HEK293 (cell line): Measurements from ENCODE around the gene C1orf35.

Source experiments
- CTCF ChIA-PET: fragments of 350-600 bp; formaldehyde crosslinking; extraction: SDS; loops from one replicate; lab custom pipeline; 2021; ENCODE audit warnings: antibody characterized with exemption; lab: Yijun Ruan, JAX
- POLR2A ChIA-PET: fragments of 300-600 bp; formaldehyde crosslinking; extraction: SDS; loops from one replicate; lab custom pipeline; 2020; ENCODE audit warnings: antibody characterized with exemption, inconsistent platforms; lab: Yijun Ruan, JAX
- H3K27ac ChIP-seq: fragments of 200-500 bp; sonication (Bioruptor generic); 2 replicates; pipeline ENCODE4 v1.5.1; 2014; ENCODE audit warnings: low read depth, low read length, control low read depth, inconsistent platforms; ENCODE audit errors: extremely low read depth
- H3K36me3 ChIP-seq, 2 experiments: fragments of 200-500 bp in 1 of 2; sonication (Bioruptor generic) in 1 of 2; 1 replicate in 1 of 2; 2 replicates in 1 of 2; pipeline ENCODE4 v1.5.1; 2014 to 2017; ENCODE audit warnings: inconsistent platforms in 2 of 2, low read length in 2 of 2; ENCODE audit not compliant: control insufficient read depth in 2 of 2, insufficient read depth in 1 of 2
- H3K4me1 ChIP-seq: fragments of 200-500 bp; sonication (Bioruptor generic); 2 replicates; pipeline ENCODE4 v1.5.1; 2014; ENCODE audit warnings: mild to moderate bottlenecking, low read length, inconsistent platforms; ENCODE audit not compliant: control insufficient read depth, insufficient read depth
- H3K4me3 ChIP-seq: 2 replicates; pipeline ENCODE4 v1.5.1; 2011; ENCODE audit warnings: low read depth, mild to moderate bottlenecking, control low read depth, low read length, moderate library complexity
- H3K9me3 ChIP-seq: fragments of 200-500 bp; sonication (Bioruptor generic); 2 replicates; pipeline ENCODE4 v1.5.1; 2014; ENCODE audit warnings: low read depth, low read length, inconsistent platforms; ENCODE audit not compliant: control insufficient read depth, insufficient read depth
- GLI4 ChIP-seq: fragments of 450-650 bp; formaldehyde crosslinking; IDR thresholded peaks from 2 replicates; pipeline ENCODE4 v1.5.1; 2016; ENCODE audit warnings: missing biosample characterization, missing genetic modification characterization
- GLIS2 ChIP-seq: fragments of 450-650 bp; formaldehyde crosslinking; IDR thresholded peaks from 2 replicates; pipeline ENCODE4 v1.5.1; 2016; ENCODE audit warnings: missing biosample characterization, missing genetic modification characterization
- HOXC10 ChIP-seq: sonication (generic); formaldehyde crosslinking; IDR thresholded peaks from 2 replicates; pipeline ENCODE4 v1.8.1; 2023; ENCODE audit warnings: mild to moderate bottlenecking, missing genetic modification reagents
- KLF7 ChIP-seq: fragments of 450-650 bp; formaldehyde crosslinking; IDR thresholded peaks from 2 replicates; pipeline ENCODE4 v1.5.1; 2016; ENCODE audit warnings: missing biosample characterization, missing genetic modification characterization, borderline replicate concordance
- KLF9 ChIP-seq: fragments of 450-650 bp; formaldehyde crosslinking; IDR thresholded peaks from 2 replicates; pipeline ENCODE4 v1.5.1; 2016; ENCODE audit warnings: missing biosample characterization, missing genetic modification characterization, low read depth
- RBAK ChIP-seq: fragments of 450-650 bp; formaldehyde crosslinking; IDR thresholded peaks from 2 replicates; pipeline ENCODE4 v1.5.1; 2016; ENCODE audit warnings: missing biosample characterization, missing genetic modification characterization
- SP2 ChIP-seq: fragments of 450-650 bp; formaldehyde crosslinking; IDR thresholded peaks from 2 replicates; pipeline ENCODE4 v1.5.1; 2016; ENCODE audit warnings: missing biosample characterization, missing genetic modification characterization
- YY2 ChIP-seq: fragments of 450-650 bp; formaldehyde crosslinking; IDR thresholded peaks from 2 replicates; pipeline ENCODE4 v1.5.1; 2016; ENCODE audit warnings: missing biosample characterization, missing genetic modification characterization
- ZFHX2 ChIP-seq: fragments of 450-650 bp; formaldehyde crosslinking; conservative IDR thresholded peaks from 2 replicates; pipeline ENCODE4 v1.5.1; 2016; ENCODE audit warnings: missing biosample characterization, missing genetic modification characterization
- ZNF16 ChIP-seq: fragments of 450-650 bp; formaldehyde crosslinking; IDR thresholded peaks from 2 replicates; pipeline ENCODE4 v1.5.1; 2016; ENCODE audit warnings: low read depth, missing biosample characterization, missing genetic modification characterization
- ZNF19 ChIP-seq: fragments of 450-650 bp; formaldehyde crosslinking; IDR thresholded peaks from 2 replicates; pipeline ENCODE4; 2016; ENCODE audit warnings: missing biosample characterization, missing genetic modification characterization, low read depth
- ZNF23 ChIP-seq: fragments of 450-650 bp; formaldehyde crosslinking; IDR thresholded peaks from 2 replicates; pipeline ENCODE4 v1.5.1; 2016; ENCODE audit warnings: missing biosample characterization, missing genetic modification characterization, borderline replicate concordance
- ZNF514 ChIP-seq: fragments of 450-650 bp; formaldehyde crosslinking; IDR thresholded peaks from 2 replicates; pipeline ENCODE4 v1.5.1; 2016; ENCODE audit warnings: missing biosample characterization, missing genetic modification characterization
- ZNF521 ChIP-seq: fragments of 450-650 bp; formaldehyde crosslinking; IDR thresholded peaks from 2 replicates; pipeline ENCODE4 v1.5.1; 2017; ENCODE audit warnings: missing biosample characterization, mild to moderate bottlenecking, missing genetic modification characterization
- ZNF529 ChIP-seq: fragments of 450-650 bp; formaldehyde crosslinking; IDR thresholded peaks from 2 replicates; pipeline ENCODE4 v1.5.1; 2017; ENCODE audit warnings: missing genetic modification characterization, missing biosample characterization; ENCODE audit not compliant: insufficient replicate concordance
- ZNF621 ChIP-seq: fragments of 450-650 bp; formaldehyde crosslinking; IDR thresholded peaks from 2 replicates; pipeline ENCODE4 v1.5.1; 2017; ENCODE audit warnings: missing biosample characterization, missing genetic modification characterization
- ZNF660 ChIP-seq: fragments of 450-650 bp; IDR thresholded peaks from 2 replicates; pipeline ENCODE4 v1.5.1; 2018; ENCODE audit warnings: missing biosample characterization, mild to moderate bottlenecking, missing genetic modification characterization
- ZSCAN23 ChIP-seq: fragments of 450-650 bp; formaldehyde crosslinking; IDR thresholded peaks from 2 replicates; pipeline ENCODE4 v1.5.1; 2016; ENCODE audit warnings: missing biosample characterization, missing genetic modification characterization
- TF ChIP-seq, protein P1 (sequence below): fragments of 450-650 bp; IDR thresholded peaks from 2 replicates; pipeline ENCODE4 v1.5.1; 2018; ENCODE audit warnings: missing biosample characterization, mild to moderate bottlenecking, missing genetic modification characterization
- TF ChIP-seq, protein P2 (sequence below): fragments of 450-650 bp; formaldehyde crosslinking; IDR thresholded peaks from 2 replicates; pipeline ENCODE4 v1.5.1; 2016; ENCODE audit warnings: missing biosample characterization, missing genetic modification characterization
- TF ChIP-seq, protein P3 (sequence below): fragments of 450-650 bp; formaldehyde crosslinking; IDR thresholded peaks from 2 replicates; pipeline ENCODE4 v1.5.0; 2017; ENCODE audit warnings: missing biosample characterization, missing genetic modification characterization, borderline replicate concordance
- TF ChIP-seq, protein P4 (sequence below): fragments of 450-650 bp; formaldehyde crosslinking; IDR thresholded peaks from 2 replicates; pipeline ENCODE4 v1.5.1; 2016; ENCODE audit warnings: missing biosample characterization, missing genetic modification characterization
- TF ChIP-seq, protein P5 (sequence below): fragments of 450-650 bp; formaldehyde crosslinking; IDR thresholded peaks from 2 replicates; pipeline ENCODE4 v1.5.1; 2017; ENCODE audit warnings: missing biosample characterization, missing genetic modification characterization

C1orf35 gene

DNA sequence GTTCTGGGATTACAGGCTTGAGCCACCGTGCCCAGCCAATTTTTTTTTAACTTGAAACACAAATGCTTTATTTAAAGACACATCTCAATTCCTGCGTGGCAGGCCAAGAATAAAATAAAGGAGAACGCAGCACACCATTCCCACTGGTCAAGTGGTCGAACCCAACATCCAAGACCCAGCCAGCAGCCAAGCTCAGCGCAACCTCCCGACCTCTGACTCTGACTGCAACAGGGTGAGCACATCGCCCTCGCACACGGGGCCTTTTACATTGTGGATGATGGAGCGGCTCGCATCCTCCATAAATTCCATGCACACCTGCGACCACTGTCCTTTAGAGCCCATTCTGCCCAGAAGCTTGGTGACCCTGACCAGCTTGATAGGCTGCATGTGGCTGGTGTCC lies 31.5 kb upstream of the C1orf35 start (continued):
- TF ChIP-seq, protein P1, sequence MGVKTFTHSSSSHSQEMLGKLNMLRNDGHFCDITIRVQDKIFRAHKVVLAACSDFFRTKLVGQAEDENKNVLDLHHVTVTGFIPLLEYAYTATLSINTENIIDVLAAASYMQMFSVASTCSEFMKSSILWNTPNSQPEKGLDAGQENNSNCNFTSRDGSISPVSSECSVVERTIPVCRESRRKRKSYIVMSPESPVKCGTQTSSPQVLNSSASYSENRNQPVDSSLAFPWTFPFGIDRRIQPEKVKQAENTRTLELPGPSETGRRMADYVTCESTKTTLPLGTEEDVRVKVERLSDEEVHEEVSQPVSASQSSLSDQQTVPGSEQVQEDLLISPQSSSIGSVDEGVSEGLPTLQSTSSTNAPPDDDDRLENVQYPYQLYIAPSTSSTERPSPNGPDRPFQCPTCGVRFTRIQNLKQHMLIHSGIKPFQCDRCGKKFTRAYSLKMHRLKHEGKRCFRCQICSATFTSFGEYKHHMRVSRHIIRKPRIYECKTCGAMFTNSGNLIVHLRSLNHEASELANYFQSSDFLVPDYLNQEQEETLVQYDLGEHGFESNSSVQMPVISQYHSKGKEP (tag by site-specific recombination) = no peak
- TF ChIP-seq ZNF529 (tag by site-specific recombination) = no peak
- no peak for TF ChIP-seq HOXC10
- TF ChIP-seq ZSCAN23 (tag by site-specific recombination) = no peak
- TF ChIP-seq ZNF23 = no peak
- no peak for TF ChIP-seq ZNF16

DNA sequence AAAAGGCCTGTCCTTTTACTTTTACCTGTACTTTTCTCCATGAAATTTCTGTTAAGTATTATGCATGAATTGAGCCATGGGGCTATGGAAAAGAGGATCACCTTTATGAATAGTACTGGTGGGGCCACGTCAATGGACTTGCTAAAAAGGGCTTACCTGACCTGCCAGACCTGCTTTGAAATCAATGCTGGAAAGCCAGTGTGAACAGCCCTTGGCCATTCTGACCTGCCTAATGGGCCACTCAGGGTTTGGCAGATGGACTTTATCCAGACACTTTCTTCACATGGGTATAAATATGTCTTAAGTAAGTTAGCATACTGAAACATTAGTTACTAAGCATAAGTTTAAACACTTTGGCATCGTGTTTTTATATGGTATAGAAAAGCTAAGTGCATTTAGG lies 28.6 kb upstream of the C1orf35 start:
- no peak for TF ChIP-seq ZNF621 (tag by site-specific recombination)
- no peaks in the 10 kb centered on the region for H3K4me1 ChIP-seq
- H3K4me3 ChIP-seq = no peak overlapping the region
- no peaks in the 10 kb centered on the region for H3K36me3 ChIP-seq
- H3K27ac ChIP-seq = no peak overlapping the region
- no peaks in the 10 kb centered on the region for H3K9me3 ChIP-seq
- ChIA-PET CTCF (interaction anchor here (1.5 to 4.2 kb wide), 10 partner anchors 8 to 383 kb away, joined by 4 to 57 read pairs (median 10); partner anchors contain the start of genes GUK1, IBA57 and MRPL55), POLR2A (no interaction called here)

DNA sequence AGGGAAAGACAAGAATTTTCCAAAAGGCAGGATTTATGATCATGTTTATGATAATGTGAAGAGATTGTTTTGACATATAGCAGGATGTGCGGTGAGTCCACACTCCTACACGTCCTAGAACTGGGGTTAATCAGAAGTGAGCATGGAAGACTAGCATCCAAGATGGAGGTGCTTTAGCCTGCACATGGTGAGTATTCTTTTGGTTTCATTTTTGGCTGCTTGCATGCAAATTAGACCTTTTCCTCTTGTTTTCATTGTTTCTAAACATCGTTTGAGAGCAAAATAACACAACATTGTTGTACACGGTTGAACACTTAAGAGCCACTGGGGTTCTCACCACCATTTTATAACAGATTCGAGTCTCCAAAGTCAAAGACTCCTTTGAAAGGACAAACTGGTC lies 22.1 kb upstream of the C1orf35 start:
- Histone ChIP-seq H3K4me3 (no peak overlapping the region), H3K27ac (no peak overlapping the region), H3K4me1 (no peaks in the 10 kb centered on the region), H3K36me3 (no peaks in the 10 kb centered on the region), H3K9me3 (no peaks in the 10 kb centered on the region)
- TF ChIP-seq KLF9 (tag by site-specific recombination) (no peak), ZNF19 (tag by site-specific recombination) (no peak), RBAK (tag by site-specific recombination) (no peak), GLIS2 (tag by site-specific recombination) (no peak), ZNF514 (tag by site-specific recombination) (no peak), SP2 (tag by site-specific recombination) (no peak), YY2 (no peak), ZNF660 (tag by site-specific recombination) (no peak), ZFHX2 (tag by site-specific recombination) (no peak), ZNF521 (tag by site-specific recombination) (no peak), ZNF23 (no peak), GLI4 (tag by site-specific recombination) (no peak), KLF7 (tag by site-specific recombination) (no peak)
- TF ChIP-seq, protein P2, sequence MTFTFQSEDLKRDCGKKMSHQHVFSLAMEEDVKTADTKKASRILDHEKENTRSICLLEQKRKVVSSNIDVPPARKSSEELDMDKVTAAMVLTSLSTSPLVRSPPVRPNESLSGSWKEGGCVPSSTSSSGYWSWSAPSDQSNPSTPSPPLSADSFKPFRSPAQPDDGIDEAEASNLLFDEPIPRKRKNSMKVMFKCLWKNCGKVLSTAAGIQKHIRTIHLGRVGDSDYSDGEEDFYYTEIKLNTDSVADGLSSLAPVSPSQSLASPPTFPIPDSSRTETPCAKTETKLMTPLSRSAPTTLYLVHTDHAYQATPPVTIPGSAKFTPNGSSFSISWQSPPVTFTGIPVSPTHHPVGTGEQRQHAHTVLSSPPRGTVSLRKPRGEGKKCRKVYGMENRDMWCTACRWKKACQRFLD = no peak
- TF ChIP-seq, protein P3, sequence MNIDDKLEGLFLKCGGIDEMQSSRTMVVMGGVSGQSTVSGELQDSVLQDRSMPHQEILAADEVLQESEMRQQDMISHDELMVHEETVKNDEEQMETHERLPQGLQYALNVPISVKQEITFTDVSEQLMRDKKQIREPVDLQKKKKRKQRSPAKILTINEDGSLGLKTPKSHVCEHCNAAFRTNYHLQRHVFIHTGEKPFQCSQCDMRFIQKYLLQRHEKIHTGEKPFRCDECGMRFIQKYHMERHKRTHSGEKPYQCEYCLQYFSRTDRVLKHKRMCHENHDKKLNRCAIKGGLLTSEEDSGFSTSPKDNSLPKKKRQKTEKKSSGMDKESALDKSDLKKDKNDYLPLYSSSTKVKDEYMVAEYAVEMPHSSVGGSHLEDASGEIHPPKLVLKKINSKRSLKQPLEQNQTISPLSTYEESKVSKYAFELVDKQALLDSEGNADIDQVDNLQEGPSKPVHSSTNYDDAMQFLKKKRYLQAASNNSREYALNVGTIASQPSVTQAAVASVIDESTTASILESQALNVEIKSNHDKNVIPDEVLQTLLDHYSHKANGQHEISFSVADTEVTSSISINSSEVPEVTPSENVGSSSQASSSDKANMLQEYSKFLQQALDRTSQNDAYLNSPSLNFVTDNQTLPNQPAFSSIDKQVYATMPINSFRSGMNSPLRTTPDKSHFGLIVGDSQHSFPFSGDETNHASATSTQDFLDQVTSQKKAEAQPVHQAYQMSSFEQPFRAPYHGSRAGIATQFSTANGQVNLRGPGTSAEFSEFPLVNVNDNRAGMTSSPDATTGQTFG (tag by site-specific recombination) = no peak
- TF ChIP-seq, protein P4, sequence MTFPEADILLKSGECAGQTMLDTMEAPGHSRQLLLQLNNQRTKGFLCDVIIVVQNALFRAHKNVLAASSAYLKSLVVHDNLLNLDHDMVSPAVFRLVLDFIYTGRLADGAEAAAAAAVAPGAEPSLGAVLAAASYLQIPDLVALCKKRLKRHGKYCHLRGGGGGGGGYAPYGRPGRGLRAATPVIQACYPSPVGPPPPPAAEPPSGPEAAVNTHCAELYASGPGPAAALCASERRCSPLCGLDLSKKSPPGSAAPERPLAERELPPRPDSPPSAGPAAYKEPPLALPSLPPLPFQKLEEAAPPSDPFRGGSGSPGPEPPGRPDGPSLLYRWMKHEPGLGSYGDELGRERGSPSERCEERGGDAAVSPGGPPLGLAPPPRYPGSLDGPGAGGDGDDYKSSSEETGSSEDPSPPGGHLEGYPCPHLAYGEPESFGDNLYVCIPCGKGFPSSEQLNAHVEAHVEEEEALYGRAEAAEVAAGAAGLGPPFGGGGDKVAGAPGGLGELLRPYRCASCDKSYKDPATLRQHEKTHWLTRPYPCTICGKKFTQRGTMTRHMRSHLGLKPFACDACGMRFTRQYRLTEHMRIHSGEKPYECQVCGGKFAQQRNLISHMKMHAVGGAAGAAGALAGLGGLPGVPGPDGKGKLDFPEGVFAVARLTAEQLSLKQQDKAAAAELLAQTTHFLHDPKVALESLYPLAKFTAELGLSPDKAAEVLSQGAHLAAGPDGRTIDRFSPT (tag by site-specific recombination) = no peak
- TF ChIP-seq, protein P5, sequence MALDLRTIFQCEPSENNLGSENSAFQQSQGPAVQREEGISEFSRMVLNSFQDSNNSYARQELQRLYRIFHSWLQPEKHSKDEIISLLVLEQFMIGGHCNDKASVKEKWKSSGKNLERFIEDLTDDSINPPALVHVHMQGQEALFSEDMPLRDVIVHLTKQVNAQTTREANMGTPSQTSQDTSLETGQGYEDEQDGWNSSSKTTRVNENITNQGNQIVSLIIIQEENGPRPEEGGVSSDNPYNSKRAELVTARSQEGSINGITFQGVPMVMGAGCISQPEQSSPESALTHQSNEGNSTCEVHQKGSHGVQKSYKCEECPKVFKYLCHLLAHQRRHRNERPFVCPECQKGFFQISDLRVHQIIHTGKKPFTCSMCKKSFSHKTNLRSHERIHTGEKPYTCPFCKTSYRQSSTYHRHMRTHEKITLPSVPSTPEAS (tag by site-specific recombination) = no peak
- ChIA-PET CTCF (interaction anchor here (0.7 to 0.9 kb wide), 2 partner anchors 148 to 1263 kb away, joined by 3 read pairs; no protein-coding TSS in a partner anchor), POLR2A (no interaction called here)
